HG03064 (cell line): ENCODE data around the gene SH3RF3.
"Not testable (repeated sequence)": the region's sequence is repeated elsewhere in the genome, so short reads cannot be mapped to it uniquely, and the experiment has no call there.

Source experiments
- ATAC-seq: cut with Tn5 transposase; IDR thresholded peaks from one replicate; pipeline ENCODE4 v1.9.1; 2021; ENCODE audit warnings: low read depth; ENCODE audit not compliant: unreplicated experiment

The SH3RF3 gene

GRCh38 chr2:109526442-109526970 is 397.5 kb downstream of the SH3RF3 start:
- ATAC-seq: no peak

GRCh38 chr2:109527079-109527478 is 398.1 kb downstream of the SH3RF3 start:
- no peak for ATAC-seq

- ATAC-seq: no peak
Observed at GRCh38 chr2:109527846-109528705, 399.1 kb downstream of the SH3RF3 start.

GRCh38 chr2:109528811-109529501 is 400.0 kb downstream of the SH3RF3 start:
- ATAC-seq: no peak

GRCh38 chr2:109529532-109530449 is 400.8 kb downstream of the SH3RF3 start:
- no peak for ATAC-seq

- ATAC-seq: no peak
Observed at GRCh38 chr2:109530712-109531111, 401.7 kb downstream of the SH3RF3 start.

GRCh38 chr2:109531221-109531620 is 402.2 kb downstream of the SH3RF3 start:
- ATAC-seq: no peak

- no peak for ATAC-seq
Observed at GRCh38 chr2:109531896-109532727, 403.1 kb downstream of the SH3RF3 start.

GRCh38 chr2:109532728-109533076 is 403.7 kb downstream of the SH3RF3 start:
- no peak for ATAC-seq

- ATAC-seq: no peak
Observed at GRCh38 chr2:109533823-109534222, 404.8 kb downstream of the SH3RF3 start.

GRCh38 chr2:109535217-109535946 is 406.4 kb downstream of the SH3RF3 start:
- ATAC-seq: no peak

GRCh38 chr2:109536556-109536955 is 407.6 kb downstream of the SH3RF3 start:
- ATAC-seq: not testable (repeated sequence)

GRCh38 chr2:109537565-109538222 is 408.7 kb downstream of the SH3RF3 start:
- ATAC-seq: no peak

GRCh38 chr2:109538546-109538945 is 409.5 kb downstream of the SH3RF3 start:
- ATAC-seq: no peak

- ATAC-seq: no peak
Observed at GRCh38 chr2:109542384-109542783, 413.4 kb downstream of the SH3RF3 start.

- no peak for ATAC-seq
Observed at GRCh38 chr2:109545828-109546713, 417.1 kb downstream of the SH3RF3 start.

- no peak for ATAC-seq
Observed at GRCh38 chr2:109547280-109547679, 418.3 kb downstream of the SH3RF3 start.
